Stimulated activated naive CD8-positive, alpha-beta T cell treated with anti-CD3 and anti-CD28 coated beads, Interleukin-15, Interleukin-2, amounts not matched to agents 100 ng/mL and 50 ng/mL, for 24 hours (primary cell): ENCODE data around the gene DTNB.
"Not testable (repeated sequence)": the region's sequence is repeated elsewhere in the genome, so short reads cannot be mapped to it uniquely, and the experiment has no call there.

Experiments
- H3K27ac Mint-ChIP-seq: one replicate; pipeline ENCODE4 v1.8.0; 2021; ENCODE audit warnings: mild to moderate bottlenecking, mixed read lengths
- H3K27me3 Mint-ChIP-seq: one replicate; pipeline ENCODE4 v1.8.0; 2021; ENCODE audit warnings: mixed read lengths
- H3K36me3 Mint-ChIP-seq: one replicate; pipeline ENCODE4 v1.8.0; 2021; ENCODE audit warnings: low read depth, mixed read lengths
- H3K4me1 Mint-ChIP-seq: one replicate; pipeline ENCODE4 v1.8.0; 2021; ENCODE audit warnings: low read depth, mixed read lengths
- H3K4me3 Mint-ChIP-seq: one replicate; pipeline ENCODE4 v1.8.0; 2021; ENCODE audit warnings: mild to moderate bottlenecking, mixed read lengths
- H3K9me3 Mint-ChIP-seq: one replicate; pipeline ENCODE4 v1.8.0; 2021; ENCODE audit warnings: mixed read lengths

Gene DTNB

GRCh38 chr2:25541378-25541777 lies 132.0 kb downstream of the DTNB start:
- no peaks in the 10 kb centered on the region for H3K27me3 Mint-ChIP-seq
- H3K27ac Mint-ChIP-seq = no peak overlapping the region
- no peak overlapping the region for H3K4me3 Mint-ChIP-seq
- peaks cover 7% of the 10 kb centered on the region for H3K4me1 Mint-ChIP-seq
- no peaks in the 10 kb centered on the region for H3K9me3 Mint-ChIP-seq
- H3K36me3 Mint-ChIP-seq = peaks cover 5% of the 10 kb centered on the region

- no peaks in the 10 kb centered on the region for H3K27me3 Mint-ChIP-seq
- no peak overlapping the region for H3K4me3 Mint-ChIP-seq
- H3K4me1 Mint-ChIP-seq = peaks cover 7% of the 10 kb centered on the region
- peaks cover 7% of the 10 kb centered on the region for H3K36me3 Mint-ChIP-seq
- no peaks in the 10 kb centered on the region for H3K9me3 Mint-ChIP-seq
- peak overlapping the region; percentile 79 for H3K27ac Mint-ChIP-seq
These were observed 134.2 kb downstream of the DTNB start for GRCh38 chr2:25539136-25539535.

GRCh38 chr2:25537526-25537925 lies 135.9 kb downstream of the DTNB start:
- Mint-ChIP-seq H3K9me3 (no peaks in the 10 kb centered on the region), H3K4me3 (no peak overlapping the region), H3K36me3 (peaks cover 9% of the 10 kb centered on the region), H3K4me1 (peaks cover 7% of the 10 kb centered on the region), H3K27ac (no peak overlapping the region), H3K27me3 (no peaks in the 10 kb centered on the region)

GRCh38 chr2:25535411-25536289 lies 137.7 kb downstream of the DTNB start:
- not testable (repeated sequence) for H3K4me1 Mint-ChIP-seq, H3K27me3 Mint-ChIP-seq, H3K36me3 Mint-ChIP-seq, H3K27ac Mint-ChIP-seq, H3K9me3 Mint-ChIP-seq, H3K4me3 Mint-ChIP-seq

GRCh38 chr2:25534937-25535336 lies 138.4 kb downstream of the DTNB start:
- not testable (repeated sequence) for H3K27ac Mint-ChIP-seq, H3K36me3 Mint-ChIP-seq, H3K9me3 Mint-ChIP-seq, H3K27me3 Mint-ChIP-seq, H3K4me1 Mint-ChIP-seq, H3K4me3 Mint-ChIP-seq

- H3K36me3 Mint-ChIP-seq = peaks cover 13% of the 10 kb centered on the region
- peaks cover 4% of the 10 kb centered on the region for H3K4me1 Mint-ChIP-seq
- H3K27me3 Mint-ChIP-seq = no peaks in the 10 kb centered on the region
- no peak overlapping the region for H3K4me3 Mint-ChIP-seq
- no peaks in the 10 kb centered on the region for H3K9me3 Mint-ChIP-seq
- no peak overlapping the region for H3K27ac Mint-ChIP-seq
These were observed 138.9 kb downstream of the DTNB start for GRCh38 chr2:25534455-25534854.

- H3K27ac Mint-ChIP-seq, H3K4me3 Mint-ChIP-seq, H3K4me1 Mint-ChIP-seq, H3K27me3 Mint-ChIP-seq, H3K9me3 Mint-ChIP-seq: not testable (repeated sequence)
- H3K36me3 Mint-ChIP-seq = peaks cover 17% of the 10 kb centered on the region
These were observed 139.6 kb downstream of the DTNB start for GRCh38 chr2:25533771-25534170.

- Mint-ChIP-seq H3K4me3 (no peak overlapping the region), H3K4me1 (no peaks in the 10 kb centered on the region), H3K9me3 (no peaks in the 10 kb centered on the region), H3K27ac (no peak overlapping the region), H3K36me3 (peaks cover 17% of the 10 kb centered on the region), H3K27me3 (no peaks in the 10 kb centered on the region)
These were observed 140.9 kb downstream of the DTNB start for GRCh38 chr2:25532521-25532920.

GRCh38 chr2:25529034-25529433 lies 144.3 kb downstream of the DTNB start:
- H3K36me3 Mint-ChIP-seq = peaks cover 9% of the 10 kb centered on the region
- H3K9me3 Mint-ChIP-seq = no peaks in the 10 kb centered on the region
- no peak overlapping the region for H3K4me3 Mint-ChIP-seq
- H3K27me3 Mint-ChIP-seq = no peaks in the 10 kb centered on the region
- H3K27ac Mint-ChIP-seq = no peak overlapping the region
- no peaks in the 10 kb centered on the region for H3K4me1 Mint-ChIP-seq

- H3K27me3 Mint-ChIP-seq = no peaks in the 10 kb centered on the region
- H3K4me1 Mint-ChIP-seq = no peaks in the 10 kb centered on the region
- no peak overlapping the region for H3K4me3 Mint-ChIP-seq
- no peak overlapping the region for H3K27ac Mint-ChIP-seq
- H3K36me3 Mint-ChIP-seq = peaks cover 8% of the 10 kb centered on the region
- no peaks in the 10 kb centered on the region for H3K9me3 Mint-ChIP-seq
These were observed 145.2 kb downstream of the DTNB start for GRCh38 chr2:25528173-25528572.

- H3K4me1 Mint-ChIP-seq = peaks cover 11% of the 10 kb centered on the region
- no peaks in the 10 kb centered on the region for H3K9me3 Mint-ChIP-seq
- H3K27me3 Mint-ChIP-seq = no peaks in the 10 kb centered on the region
- H3K36me3 Mint-ChIP-seq = peaks cover 5% of the 10 kb centered on the region
- H3K27ac Mint-ChIP-seq = no peak overlapping the region
- H3K4me3 Mint-ChIP-seq = no peak overlapping the region
These were observed 148.9 kb downstream of the DTNB start for GRCh38 chr2:25524507-25524906.

GRCh38 chr2:25523060-25523459 lies 150.3 kb downstream of the DTNB start:
- no peak overlapping the region for H3K4me3 Mint-ChIP-seq
- no peaks in the 10 kb centered on the region for H3K36me3 Mint-ChIP-seq
- peaks cover 11% of the 10 kb centered on the region for H3K4me1 Mint-ChIP-seq
- no peak overlapping the region for H3K27ac Mint-ChIP-seq
- no peaks in the 10 kb centered on the region for H3K27me3 Mint-ChIP-seq
- H3K9me3 Mint-ChIP-seq = no peaks in the 10 kb centered on the region

GRCh38 chr2:25521665-25522387 lies 151.6 kb downstream of the DTNB start:
- Mint-ChIP-seq H3K4me3 (peak overlapping the region; percentile 43), H3K27me3 (no peaks in the 10 kb centered on the region), H3K36me3 (no peaks in the 10 kb centered on the region), H3K9me3 (no peaks in the 10 kb centered on the region), H3K4me1 (peaks cover 16% of the 10 kb centered on the region), H3K27ac (peak overlapping the region; percentile 66)

GRCh38 chr2:25521126-25521525 lies 152.3 kb downstream of the DTNB start:
- Mint-ChIP-seq H3K9me3 (no peaks in the 10 kb centered on the region), H3K4me3 (no peak overlapping the region), H3K4me1 (peaks cover 17% of the 10 kb centered on the region), H3K36me3 (no peaks in the 10 kb centered on the region), H3K27ac (no peak overlapping the region), H3K27me3 (no peaks in the 10 kb centered on the region)

- Mint-ChIP-seq H3K9me3 (no peaks in the 10 kb centered on the region), H3K27me3 (no peaks in the 10 kb centered on the region), H3K4me3 (no peak overlapping the region), H3K36me3 (no peaks in the 10 kb centered on the region), H3K4me1 (peaks cover 33% of the 10 kb centered on the region), H3K27ac (no peak overlapping the region)
These were observed 155.7 kb downstream of the DTNB start for GRCh38 chr2:25517701-25518100.
